DOHH2 (cell line): ENCODE results near the gene ITGB5.

Experiments used
- H3F3A ChIP-seq: fragments of 200-600 bp; sonication (generic), shearing (Covaris generic); 2 replicates; pipeline ENCODE4 v1.6.0; 2016; ENCODE audit warnings: antibody characterized with exemption, mild to moderate bottlenecking; ENCODE audit not compliant: control insufficient read depth, insufficient read depth
- H3K27ac ChIP-seq: fragments of 200-600 bp; sonication (generic); 2 replicates; pipeline ENCODE4 v1.5.1; 2014; ENCODE audit warnings: low read depth, mild to moderate bottlenecking, low read length, moderate library complexity
- H3K27me3 ChIP-seq: fragments of 200-600 bp; sonication (generic); 2 replicates; pipeline ENCODE4 v1.6.1; 2014; ENCODE audit warnings: mild to moderate bottlenecking, low read length, mixed read lengths; ENCODE audit not compliant: control insufficient read depth
- H3K36me3 ChIP-seq: fragments of 200-600 bp; sonication (generic); 2 replicates; pipeline ENCODE4 v1.6.1; 2014; ENCODE audit warnings: mild to moderate bottlenecking, low read length, moderate library complexity, mixed read lengths; ENCODE audit not compliant: control insufficient read depth
- H3K4me1 ChIP-seq: fragments of 200-600 bp; sonication (generic); 2 replicates; pipeline ENCODE4 v1.6.1; 2014; ENCODE audit warnings: mild to moderate bottlenecking, low read length, mixed read lengths; ENCODE audit not compliant: control insufficient read depth
- H3K4me2 ChIP-seq: fragments of 200-600 bp; sonication (generic); 2 replicates; pipeline ENCODE4 v1.6.0; 2014; ENCODE audit warnings: mild to moderate bottlenecking, low read length, moderate library complexity
- H3K4me3 ChIP-seq: fragments of 200-600 bp; sonication (generic); 2 replicates; pipeline ENCODE4 v1.5.1; 2014; ENCODE audit warnings: mild to moderate bottlenecking, low read length, mixed read lengths
- H3K79me2 ChIP-seq: fragments of 200-600 bp; sonication (generic); 2 replicates; pipeline ENCODE4 v1.6.1; 2014; ENCODE audit warnings: mild to moderate bottlenecking, low read length, mixed read lengths; ENCODE audit not compliant: control insufficient read depth
- H3K9me2 ChIP-seq: fragments of 200-600 bp; sonication (generic); replicated peaks from 2 replicates; pipeline ENCODE4 v1.6.1; 2014; ENCODE audit warnings: mild to moderate bottlenecking, low read length, mixed read lengths; ENCODE audit not compliant: control insufficient read depth
- H3K9me3 ChIP-seq: fragments of 200-600 bp; sonication (generic); 2 replicates; pipeline ENCODE4 v1.6.1; 2014; ENCODE audit warnings: antibody characterized with exemption, low read length, mixed read lengths; ENCODE audit not compliant: control insufficient read depth, insufficient read depth
- H4K20me1 ChIP-seq: fragments of 200-600 bp; sonication (generic); 2 replicates; pipeline ENCODE4 v1.6.0; 2014; ENCODE audit warnings: low read depth, mild to moderate bottlenecking, antibody characterized with exemption, low read length, moderate library complexity; ENCODE audit not compliant: control insufficient read depth, insufficient read depth
- EZH2phosphoT487 ChIP-seq: fragments of 200-600 bp; sonication (generic); IDR thresholded peaks from 2 replicates; pipeline ENCODE4 v1.6.1; 2017; ENCODE audit warnings: borderline replicate concordance, mild to moderate bottlenecking, antibody characterized with exemption, low read length, moderate library complexity, mixed read lengths
- TF ChIP-seq, protein P1 (sequence below): fragments of 200-600 bp; sonication (generic); IDR thresholded peaks from one replicate; pipeline ENCODE4 v1.5.1; 2014; ENCODE audit warnings: antibody characterized with exemption, mild to moderate bottlenecking, low read depth, low read length; ENCODE audit not compliant: poor library complexity, severe bottlenecking

Gene ITGB5, protein sequence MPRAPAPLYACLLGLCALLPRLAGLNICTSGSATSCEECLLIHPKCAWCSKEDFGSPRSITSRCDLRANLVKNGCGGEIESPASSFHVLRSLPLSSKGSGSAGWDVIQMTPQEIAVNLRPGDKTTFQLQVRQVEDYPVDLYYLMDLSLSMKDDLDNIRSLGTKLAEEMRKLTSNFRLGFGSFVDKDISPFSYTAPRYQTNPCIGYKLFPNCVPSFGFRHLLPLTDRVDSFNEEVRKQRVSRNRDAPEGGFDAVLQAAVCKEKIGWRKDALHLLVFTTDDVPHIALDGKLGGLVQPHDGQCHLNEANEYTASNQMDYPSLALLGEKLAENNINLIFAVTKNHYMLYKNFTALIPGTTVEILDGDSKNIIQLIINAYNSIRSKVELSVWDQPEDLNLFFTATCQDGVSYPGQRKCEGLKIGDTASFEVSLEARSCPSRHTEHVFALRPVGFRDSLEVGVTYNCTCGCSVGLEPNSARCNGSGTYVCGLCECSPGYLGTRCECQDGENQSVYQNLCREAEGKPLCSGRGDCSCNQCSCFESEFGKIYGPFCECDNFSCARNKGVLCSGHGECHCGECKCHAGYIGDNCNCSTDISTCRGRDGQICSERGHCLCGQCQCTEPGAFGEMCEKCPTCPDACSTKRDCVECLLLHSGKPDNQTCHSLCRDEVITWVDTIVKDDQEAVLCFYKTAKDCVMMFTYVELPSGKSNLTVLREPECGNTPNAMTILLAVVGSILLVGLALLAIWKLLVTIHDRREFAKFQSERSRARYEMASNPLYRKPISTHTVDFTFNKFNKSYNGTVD

DNA sequence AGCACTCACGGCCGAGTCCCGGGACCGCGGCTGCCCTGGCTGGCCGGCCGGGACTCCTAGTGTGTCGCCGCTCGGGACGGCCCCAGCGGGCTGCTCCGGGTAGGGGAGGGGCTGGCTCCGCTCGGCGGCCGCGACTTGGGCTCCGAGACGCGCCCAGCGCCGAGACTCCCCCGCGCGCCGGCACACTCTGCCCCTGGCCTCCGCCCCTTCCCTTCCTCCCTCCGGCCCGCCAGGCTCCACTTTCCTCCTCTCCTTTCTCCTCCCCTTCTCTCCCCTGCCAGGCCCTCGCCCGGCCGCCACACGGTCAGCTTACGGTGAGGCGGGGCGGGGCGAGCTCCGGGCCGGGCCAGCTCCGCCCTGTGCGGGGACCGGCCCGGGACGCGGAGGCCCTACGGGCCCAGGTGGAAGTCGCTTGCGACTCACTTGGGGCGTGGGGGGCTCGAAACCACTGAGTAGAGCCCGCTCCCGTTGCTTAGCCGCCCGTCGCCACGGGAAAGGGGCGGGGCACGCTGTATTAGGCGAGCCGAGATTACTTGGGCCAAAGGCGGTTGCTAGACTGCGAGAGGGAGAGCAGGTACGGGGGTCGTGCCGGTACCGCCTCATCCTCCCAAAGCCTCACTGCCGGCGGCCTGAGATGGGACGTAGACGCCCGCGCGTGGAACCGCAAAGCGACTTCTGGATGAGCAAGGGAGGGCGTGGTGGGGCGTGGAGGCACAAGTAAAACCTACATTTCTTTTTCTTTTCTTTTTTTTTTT is at the start of gene ITGB5:
Gene ITGB5 (minus strand): TSS at position 189 of the 755 bp plus-strand sequence. CDS start 365 bp downstream, outside the sequence.
- no peak within 1 kb of the TSS for H3K4me3 ChIP-seq

DNA sequence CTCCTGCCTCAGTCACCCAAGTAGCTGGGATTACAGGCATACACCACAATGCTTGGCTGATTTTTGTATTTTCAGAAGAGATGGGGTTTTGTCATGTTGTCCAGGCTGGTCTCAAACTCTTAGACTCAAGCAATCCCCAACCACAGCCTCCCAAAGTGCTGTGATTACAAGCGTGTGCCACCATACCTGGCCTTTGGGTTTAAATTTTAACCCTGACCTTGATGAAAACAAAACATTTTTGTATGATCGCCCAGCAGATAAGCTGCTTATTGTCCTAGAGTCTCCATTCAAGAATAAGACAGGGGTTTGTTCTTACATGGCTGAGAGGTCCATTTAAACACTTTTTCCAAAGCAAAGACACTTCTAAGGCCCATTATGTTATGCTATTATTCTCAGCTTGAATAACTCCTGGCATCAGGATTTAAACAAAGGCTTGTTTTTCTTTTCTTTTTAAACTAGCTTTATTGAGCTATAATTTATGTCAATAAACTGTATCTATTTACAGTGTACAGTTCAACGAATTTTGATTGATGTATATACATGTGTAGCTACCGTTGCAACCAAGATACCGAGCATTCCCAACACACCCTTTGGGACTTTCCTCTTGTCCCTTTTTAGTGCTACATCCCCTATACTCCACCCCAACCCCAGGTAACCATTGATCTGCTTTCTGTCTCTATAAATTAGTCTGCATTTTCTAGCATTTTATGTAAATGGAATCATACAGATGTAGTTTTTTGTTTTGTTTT is 48.8 kb upstream of the ITGB5 start:
- Histone ChIP-seq H3K4me2 (no peak overlapping the region), H4K20me1 (no peaks in the 10 kb centered on the region), H3K4me1 (no peaks in the 10 kb centered on the region), H3K27ac (no peak overlapping the region), H3K36me3 (no peaks in the 10 kb centered on the region), H3K27me3 (no peaks in the 10 kb centered on the region; the same call in 1 of the 2 replicates), H3K9me3 (no peaks in the 10 kb centered on the region), H3K4me3 (no peak overlapping the region), H3K79me2 (no peaks in the 10 kb centered on the region), H3K9me2 (no peaks in the 10 kb centered on the region), H3F3A (no peaks in the 10 kb centered on the region)
- TF ChIP-seq EZH2phosphoT487, result no peak
- TF ChIP-seq, protein P1, sequence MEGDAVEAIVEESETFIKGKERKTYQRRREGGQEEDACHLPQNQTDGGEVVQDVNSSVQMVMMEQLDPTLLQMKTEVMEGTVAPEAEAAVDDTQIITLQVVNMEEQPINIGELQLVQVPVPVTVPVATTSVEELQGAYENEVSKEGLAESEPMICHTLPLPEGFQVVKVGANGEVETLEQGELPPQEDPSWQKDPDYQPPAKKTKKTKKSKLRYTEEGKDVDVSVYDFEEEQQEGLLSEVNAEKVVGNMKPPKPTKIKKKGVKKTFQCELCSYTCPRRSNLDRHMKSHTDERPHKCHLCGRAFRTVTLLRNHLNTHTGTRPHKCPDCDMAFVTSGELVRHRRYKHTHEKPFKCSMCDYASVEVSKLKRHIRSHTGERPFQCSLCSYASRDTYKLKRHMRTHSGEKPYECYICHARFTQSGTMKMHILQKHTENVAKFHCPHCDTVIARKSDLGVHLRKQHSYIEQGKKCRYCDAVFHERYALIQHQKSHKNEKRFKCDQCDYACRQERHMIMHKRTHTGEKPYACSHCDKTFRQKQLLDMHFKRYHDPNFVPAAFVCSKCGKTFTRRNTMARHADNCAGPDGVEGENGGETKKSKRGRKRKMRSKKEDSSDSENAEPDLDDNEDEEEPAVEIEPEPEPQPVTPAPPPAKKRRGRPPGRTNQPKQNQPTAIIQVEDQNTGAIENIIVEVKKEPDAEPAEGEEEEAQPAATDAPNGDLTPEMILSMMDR, result no peak

More for the DNA sequence above, at the start of gene ITGB5:
- no peaks in the 10 kb centered on the region for H3F3A ChIP-seq
- H3K9me3 ChIP-seq, result no peaks in the 10 kb centered on the region
- H3K4me2 ChIP-seq, result peak within 1 kb of the TSS; percentile 21; the same call in 1 of the 2 replicates
- H4K20me1 ChIP-seq, result no peaks in the 10 kb centered on the region
- no peak within 1 kb of the TSS for H3K27ac ChIP-seq
- no peak for TF ChIP-seq EZH2phosphoT487
- no peaks in the 10 kb centered on the region for H3K79me2 ChIP-seq
- H3K9me2 ChIP-seq, result no peaks in the 10 kb centered on the region
- H3K4me1 ChIP-seq, result no peaks in the 10 kb centered on the region
- H3K36me3 ChIP-seq, result no peaks in the 10 kb centered on the region
- peaks cover 8% of the 10 kb centered on the region for H3K27me3 ChIP-seq

DNA sequence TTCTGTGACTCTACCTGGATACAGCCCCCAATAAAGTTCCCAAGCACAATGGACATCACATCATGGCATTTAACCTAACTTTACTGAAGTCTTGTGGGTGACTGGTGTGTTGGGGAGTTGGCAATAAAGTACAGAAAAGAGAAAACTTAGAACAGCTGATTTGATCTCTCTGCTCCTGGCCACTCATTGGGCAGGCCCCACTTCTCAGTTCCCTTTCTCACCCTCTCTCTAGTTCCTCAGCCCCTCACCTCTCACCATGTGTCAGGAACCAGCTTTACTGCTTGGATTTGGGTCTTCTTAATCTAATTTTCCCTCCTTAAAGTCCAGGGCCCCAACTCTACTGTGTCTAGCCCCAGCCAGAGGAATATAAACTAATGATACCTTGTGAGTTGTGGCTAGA is 48.1 kb upstream of the ITGB5 start:
- Histone ChIP-seq H3K36me3 (no peaks in the 10 kb centered on the region), H3K4me1 (no peaks in the 10 kb centered on the region), H3K27ac (no peak overlapping the region), H3F3A (no peaks in the 10 kb centered on the region), H3K9me3 (no peaks in the 10 kb centered on the region), H3K4me2 (no peak overlapping the region), H3K4me3 (no peak overlapping the region), H3K79me2 (no peaks in the 10 kb centered on the region), H3K27me3 (no peaks in the 10 kb centered on the region; the same call in 1 of the 2 replicates), H3K9me2 (no peaks in the 10 kb centered on the region), H4K20me1 (no peaks in the 10 kb centered on the region)
- TF ChIP-seq, protein P1, result no peak
- TF ChIP-seq EZH2phosphoT487, result no peak
